Memory B cell (primary cell): Measurements from ENCODE around the gene MED17.
"Not testable (repeated sequence)": the region's sequence is repeated elsewhere in the genome, so short reads cannot be mapped to it uniquely, and the experiment has no call there.

Experiments used
- ATAC-seq: fragments of 150-1000 bp; cut with Tn5 transposase; 2 replicates; pipeline ENCODE4 v1.10.0; 2021; ENCODE audit warnings: low read depth, mild to moderate bottlenecking, moderate library complexity
- DNase-seq, 2 donors: peaks; one replicate each; pipeline ENCODE4 v3.0.0; 2022; ENCODE audit warnings: low spot score in 2 of 2
- H3K27ac Mint-ChIP-seq: one replicate; pipeline ENCODE4 v1.8.0; 2022; ENCODE audit warnings: mild to moderate bottlenecking, moderate library complexity, mixed read lengths
- H3K27me3 Mint-ChIP-seq: one replicate; pipeline ENCODE4 v1.8.0; 2022; ENCODE audit warnings: mixed read lengths
- H3K36me3 Mint-ChIP-seq: one replicate; pipeline ENCODE4 v1.8.0; 2022; ENCODE audit warnings: mild to moderate bottlenecking, mixed read lengths
- H3K4me1 Mint-ChIP-seq: one replicate; pipeline ENCODE4 v1.8.0; 2022; ENCODE audit warnings: mixed read lengths
- H3K4me3 Mint-ChIP-seq: one replicate; pipeline ENCODE4 v1.8.0; 2022; ENCODE audit warnings: mild to moderate bottlenecking, moderate library complexity, mixed read lengths
- H3K9me3 Mint-ChIP-seq: one replicate; pipeline ENCODE4 v1.8.0; 2022; ENCODE audit warnings: mixed read lengths

MED17 gene

GRCh38 chr11:93772123-93772522 is 12.0 kb upstream of the MED17 start:
- H3K36me3 Mint-ChIP-seq: peaks cover 4% of the 10 kb centered on the region
- H3K9me3 Mint-ChIP-seq: no peaks in the 10 kb centered on the region
- peaks cover 2% of the 10 kb centered on the region for H3K4me1 Mint-ChIP-seq
- H3K27me3 Mint-ChIP-seq: no peaks in the 10 kb centered on the region
- H3K4me3 Mint-ChIP-seq: no peak overlapping the region
- no peak for ATAC-seq
- H3K27ac Mint-ChIP-seq: no peak overlapping the region
- no peak for DNase-seq

- ATAC-seq: no peak
- H3K4me3 Mint-ChIP-seq: no peak overlapping the region
- H3K4me1 Mint-ChIP-seq: peaks cover 2% of the 10 kb centered on the region
- peaks cover 2% of the 10 kb centered on the region for H3K36me3 Mint-ChIP-seq
- no peak for DNase-seq
- no peaks in the 10 kb centered on the region for H3K27me3 Mint-ChIP-seq
- H3K27ac Mint-ChIP-seq: no peak overlapping the region
- no peaks in the 10 kb centered on the region for H3K9me3 Mint-ChIP-seq
These were observed 11.0 kb upstream of the MED17 start for GRCh38 chr11:93773045-93773477.

DNA sequence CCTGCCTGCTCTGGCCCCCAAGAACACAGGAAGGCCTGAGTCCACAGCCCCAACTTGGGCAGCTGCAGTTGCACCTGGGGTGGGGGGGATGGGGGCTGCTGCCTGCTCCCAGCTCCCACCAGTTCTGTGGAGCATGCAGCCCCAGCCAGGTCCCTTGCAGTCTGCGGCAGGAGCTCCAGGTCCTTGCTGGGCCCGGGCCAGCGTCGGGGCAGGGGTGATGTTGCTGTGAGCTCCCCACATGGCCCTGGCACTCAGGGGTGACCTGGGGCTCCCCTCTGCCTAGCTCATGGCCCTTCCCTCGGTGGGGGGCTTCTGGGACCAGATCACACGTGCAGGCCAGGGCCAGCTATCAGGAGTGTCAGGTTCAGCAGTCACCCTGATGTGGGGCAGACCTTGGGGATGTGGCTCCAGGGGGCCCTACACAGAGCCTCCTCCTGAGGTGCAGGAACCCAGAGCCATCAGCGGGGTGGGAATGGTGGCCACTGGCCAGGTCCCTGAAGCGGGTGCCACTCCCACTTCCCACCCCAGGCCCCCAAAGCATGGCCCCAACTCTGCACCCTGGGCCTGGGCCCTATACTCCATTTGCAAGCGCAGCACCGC is 10.4 kb upstream of the MED17 start:
- Mint-ChIP-seq H3K27ac (no peak overlapping the region), H3K4me3 (no peak overlapping the region), H3K9me3 (no peaks in the 10 kb centered on the region), H3K27me3 (no peaks in the 10 kb centered on the region), H3K4me1 (peaks cover 2% of the 10 kb centered on the region), H3K36me3 (peaks cover 1% of the 10 kb centered on the region)
- no peak for DNase-seq
- no peak for ATAC-seq

DNA sequence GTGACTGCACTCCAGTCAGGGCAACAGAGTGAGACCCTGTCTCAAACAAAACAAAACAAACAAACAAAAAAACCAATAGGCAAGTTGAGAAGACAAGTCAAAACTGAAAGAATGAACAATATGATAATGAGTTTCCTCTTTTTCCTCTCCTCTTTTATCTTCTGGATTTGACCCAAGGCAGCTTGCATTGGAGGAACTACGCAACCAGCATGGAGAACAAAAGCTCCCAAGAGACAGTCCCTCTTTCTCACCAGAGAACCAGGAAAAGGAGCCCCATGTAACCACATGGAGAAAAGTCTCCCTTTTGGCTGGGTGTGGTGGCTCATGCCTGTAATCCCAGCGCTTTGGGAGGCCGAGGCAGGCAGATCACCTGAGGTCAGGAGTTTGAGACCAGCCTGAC is 9.5 kb upstream of the MED17 start:
- H3K4me3 Mint-ChIP-seq, H3K27ac Mint-ChIP-seq, ATAC-seq, H3K9me3 Mint-ChIP-seq, DNase-seq, H3K4me1 Mint-ChIP-seq, H3K36me3 Mint-ChIP-seq, H3K27me3 Mint-ChIP-seq: not testable (repeated sequence)

DNA sequence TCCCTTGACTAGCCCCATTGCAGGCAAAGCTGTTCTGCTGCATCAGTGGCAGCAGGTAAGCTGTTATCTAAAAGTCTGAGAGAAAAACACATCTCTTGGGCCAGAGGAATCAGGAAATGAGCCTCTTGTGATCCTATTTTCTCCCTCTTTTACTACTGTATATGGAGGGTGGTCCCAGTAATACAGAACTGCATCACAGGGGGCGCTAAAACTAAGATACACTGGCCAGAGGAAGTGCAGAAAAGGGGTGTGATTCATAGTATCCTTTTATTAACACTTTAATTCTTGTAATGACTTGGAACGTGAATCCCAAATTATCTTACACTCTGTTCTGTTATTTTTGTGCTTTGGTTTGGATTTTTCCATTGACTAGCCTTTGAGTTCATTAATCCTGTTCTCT is 8.8 kb upstream of the MED17 start:
- Mint-ChIP-seq H3K27ac (no peak overlapping the region), H3K9me3 (no peaks in the 10 kb centered on the region), H3K36me3 (peaks cover 1% of the 10 kb centered on the region), H3K4me3 (no peak overlapping the region), H3K27me3 (no peaks in the 10 kb centered on the region), H3K4me1 (peaks cover 2% of the 10 kb centered on the region)
- DNase-seq (no peak), ATAC-seq (no peak)

DNA sequence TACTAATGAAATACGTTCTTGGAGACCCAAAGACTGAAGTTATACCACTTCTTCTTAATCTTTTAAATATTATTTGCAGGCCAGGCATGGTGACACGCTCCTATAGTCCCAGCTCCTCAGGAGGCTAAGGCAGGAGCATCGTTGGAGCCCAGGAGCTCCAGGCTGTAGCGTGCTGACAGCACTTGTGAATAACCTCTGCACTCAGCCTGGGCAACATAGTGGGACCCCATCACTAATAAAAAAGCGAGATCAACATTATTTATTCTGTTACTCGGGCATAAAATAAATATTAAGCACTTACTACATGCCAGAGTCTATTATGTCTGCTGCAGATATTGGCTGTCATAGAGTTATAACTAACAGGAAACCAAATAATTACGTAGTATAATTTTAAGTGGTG is 720 bp upstream of the MED17 start:
- Mint-ChIP-seq H3K36me3 (peaks cover 1% of the 10 kb centered on the region), H3K27me3 (no peaks in the 10 kb centered on the region), H3K4me1 (peaks cover 28% of the 10 kb centered on the region), H3K9me3 (no peaks in the 10 kb centered on the region), H3K27ac (no peak overlapping the region), H3K4me3 (peak overlapping the region; percentile 91)
- no peak for ATAC-seq
- DNase-seq: no peak

- ATAC-seq (peak; percentile 22), DNase-seq (no peak)
- H3K9me3 Mint-ChIP-seq: no peaks in the 10 kb centered on the region
- peaks cover 1% of the 10 kb centered on the region for H3K36me3 Mint-ChIP-seq
- peak overlapping the region; percentile 95 for H3K27ac Mint-ChIP-seq
- H3K27me3 Mint-ChIP-seq: no peaks in the 10 kb centered on the region
- H3K4me1 Mint-ChIP-seq: peaks cover 28% of the 10 kb centered on the region
- peak overlapping the region; percentile 91 for H3K4me3 Mint-ChIP-seq
These were observed 327 bp upstream of the MED17 start for GRCh38 chr11:93783765-93784144.

DNA sequence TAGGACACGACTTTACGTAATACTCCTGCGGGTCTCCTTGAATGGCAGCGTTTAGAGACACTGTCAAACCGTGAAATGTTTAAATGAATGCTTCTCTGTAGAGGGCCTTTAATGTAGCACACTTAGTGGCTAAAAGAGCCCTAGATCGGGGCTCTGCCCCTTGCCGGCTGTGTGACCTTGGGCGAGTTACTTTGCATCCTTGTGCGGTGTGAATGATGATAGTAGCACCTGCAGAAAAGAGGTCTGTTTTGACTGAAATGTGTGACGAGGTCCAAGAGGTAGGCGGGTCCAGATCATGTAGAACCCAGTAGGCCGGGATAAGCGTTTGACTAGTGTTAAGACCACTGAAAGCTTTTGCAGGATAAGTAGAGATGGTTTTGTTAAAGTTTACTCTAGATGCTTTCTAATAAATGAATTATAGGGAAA is 866 bp downstream of the MED17 start:
- peaks cover 28% of the 10 kb centered on the region for H3K4me1 Mint-ChIP-seq
- H3K9me3 Mint-ChIP-seq: no peaks in the 10 kb centered on the region
- no peaks in the 10 kb centered on the region for H3K27me3 Mint-ChIP-seq
- peak overlapping the region; percentile 91 for H3K4me3 Mint-ChIP-seq
- H3K36me3 Mint-ChIP-seq: peaks cover 3% of the 10 kb centered on the region
- peak overlapping the region; percentile 95 for H3K27ac Mint-ChIP-seq
- ATAC-seq (peak; percentile 23), DNase-seq (peak in 1 of 2 donors; percentile 2)

DNA sequence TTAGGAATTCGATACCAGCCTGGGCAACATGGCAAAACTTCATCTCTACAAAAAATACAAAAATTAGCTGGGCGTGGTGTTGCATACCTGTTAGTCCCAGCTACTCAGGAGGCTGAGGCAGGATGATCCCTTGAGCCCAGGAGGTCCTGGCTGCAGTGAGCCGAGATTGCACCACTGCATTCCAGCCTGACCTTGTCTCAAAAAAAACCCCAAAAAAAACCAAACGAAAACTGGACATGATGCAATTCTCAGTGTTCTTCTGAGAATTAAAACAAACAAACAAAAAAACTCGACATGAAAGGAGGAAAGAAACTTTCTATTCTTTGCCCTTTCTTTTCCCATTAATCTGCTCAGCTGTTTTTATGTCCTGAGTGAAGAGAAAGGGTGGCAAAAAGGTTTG is 7.4 kb downstream of the MED17 start:
- Mint-ChIP-seq H3K4me3 (no peak overlapping the region), H3K36me3 (peaks cover 11% of the 10 kb centered on the region), H3K27ac (no peak overlapping the region), H3K9me3 (no peaks in the 10 kb centered on the region), H3K27me3 (no peaks in the 10 kb centered on the region), H3K4me1 (peaks cover 12% of the 10 kb centered on the region)
- ATAC-seq (no peak), DNase-seq (no peak)

DNA sequence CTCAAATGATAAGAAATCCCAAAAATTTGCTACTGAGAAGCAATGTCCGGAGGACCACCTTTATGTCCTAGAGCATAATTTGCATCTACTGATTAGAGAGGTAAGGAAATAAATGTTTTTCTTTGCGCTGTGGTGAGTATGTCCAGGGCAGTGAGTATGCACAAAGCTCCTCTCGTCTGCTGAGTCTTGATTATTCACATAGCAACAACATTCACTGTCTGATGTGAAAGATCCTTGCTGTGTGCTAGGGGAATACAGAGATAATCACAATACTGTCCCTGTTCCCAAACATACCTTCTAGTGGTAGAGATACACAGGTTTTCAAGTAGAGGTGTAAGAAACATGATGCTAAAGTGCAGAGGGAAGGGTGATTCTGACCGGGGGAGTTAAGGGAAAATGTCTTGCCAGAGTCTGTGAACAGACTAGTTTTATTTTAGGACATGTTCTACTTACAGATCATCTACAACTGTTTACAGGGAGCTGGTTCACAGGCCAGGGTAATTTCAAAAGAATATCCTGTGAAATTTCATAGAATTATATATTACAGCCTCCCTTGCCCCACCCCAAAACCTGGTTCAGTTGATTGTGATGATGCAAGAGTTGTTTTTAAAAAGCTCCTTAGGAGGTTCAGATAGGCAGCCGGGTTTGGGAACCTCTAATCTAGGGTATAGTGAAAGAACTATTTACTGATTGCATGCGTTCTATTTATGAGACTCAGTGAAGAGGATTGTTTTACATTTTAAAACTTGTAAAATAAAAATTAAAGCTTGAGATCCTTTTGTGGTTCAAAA is 12.6 kb downstream of the MED17 start:
- H3K27me3 Mint-ChIP-seq: no peaks in the 10 kb centered on the region
- H3K9me3 Mint-ChIP-seq: no peaks in the 10 kb centered on the region
- no peaks in the 10 kb centered on the region for H3K4me1 Mint-ChIP-seq
- DNase-seq (no peak), ATAC-seq (no peak)
- H3K36me3 Mint-ChIP-seq: peaks cover 16% of the 10 kb centered on the region
- no peak overlapping the region for H3K4me3 Mint-ChIP-seq
- no peak overlapping the region for H3K27ac Mint-ChIP-seq

DNA sequence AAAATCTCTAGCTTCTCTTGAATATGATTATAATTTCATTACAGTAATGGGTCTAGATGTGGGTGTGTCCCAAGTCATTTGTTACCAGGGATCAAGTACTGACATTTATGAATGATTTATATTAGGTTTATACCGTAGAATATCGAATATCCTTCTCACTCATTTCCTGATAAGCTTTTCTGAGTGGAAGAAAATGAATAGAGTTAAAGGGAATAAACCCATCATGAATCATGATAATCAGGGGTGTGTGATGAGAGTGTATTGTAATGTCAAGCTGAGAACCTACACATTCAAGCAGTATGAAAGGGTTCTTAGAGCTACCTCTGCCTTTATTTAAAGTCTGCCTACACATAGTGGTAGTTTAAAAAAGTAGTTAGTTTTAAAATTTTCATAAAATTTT is 17.3 kb downstream of the MED17 start:
- H3K27ac Mint-ChIP-seq: no peak overlapping the region
- no peak for ATAC-seq
- peaks cover 35% of the 10 kb centered on the region for H3K36me3 Mint-ChIP-seq
- no peak overlapping the region for H3K4me3 Mint-ChIP-seq
- H3K4me1 Mint-ChIP-seq: no peaks in the 10 kb centered on the region
- H3K9me3 Mint-ChIP-seq: no peaks in the 10 kb centered on the region
- no peaks in the 10 kb centered on the region for H3K27me3 Mint-ChIP-seq
- no peak for DNase-seq

DNA sequence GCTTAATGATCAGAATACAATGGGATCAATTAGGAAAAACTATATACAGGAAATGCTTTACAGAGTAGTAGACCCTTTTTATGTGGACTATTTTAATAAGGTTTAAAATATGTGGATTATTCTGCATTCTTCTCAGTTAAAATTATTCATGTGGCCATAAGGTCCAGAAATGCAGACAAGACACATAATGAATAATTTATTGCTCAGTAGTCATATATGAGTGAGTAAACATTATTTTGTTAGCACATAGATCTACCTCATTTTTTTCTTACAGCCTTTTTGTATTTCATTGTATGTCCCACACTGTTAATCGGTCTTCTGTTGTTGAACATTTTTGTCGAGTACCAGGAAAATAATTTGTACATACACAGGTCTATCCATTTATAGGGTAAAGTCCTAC is 20.8 kb downstream of the MED17 start:
- DNase-seq (no peak), ATAC-seq (no peak)
- Mint-ChIP-seq H3K4me1 (no peaks in the 10 kb centered on the region), H3K9me3 (no peaks in the 10 kb centered on the region), H3K4me3 (no peak overlapping the region), H3K27me3 (no peaks in the 10 kb centered on the region), H3K27ac (no peak overlapping the region), H3K36me3 (peaks cover 36% of the 10 kb centered on the region)

- ATAC-seq (no peak), DNase-seq (no peak)
- H3K4me1 Mint-ChIP-seq: no peaks in the 10 kb centered on the region
- no peaks in the 10 kb centered on the region for H3K9me3 Mint-ChIP-seq
- H3K4me3 Mint-ChIP-seq: no peak overlapping the region
- H3K27ac Mint-ChIP-seq: peak overlapping the region; percentile 28
- no peaks in the 10 kb centered on the region for H3K27me3 Mint-ChIP-seq
- peaks cover 44% of the 10 kb centered on the region for H3K36me3 Mint-ChIP-seq
These were observed 23.9 kb downstream of the MED17 start for GRCh38 chr11:93807980-93808379.

DNA sequence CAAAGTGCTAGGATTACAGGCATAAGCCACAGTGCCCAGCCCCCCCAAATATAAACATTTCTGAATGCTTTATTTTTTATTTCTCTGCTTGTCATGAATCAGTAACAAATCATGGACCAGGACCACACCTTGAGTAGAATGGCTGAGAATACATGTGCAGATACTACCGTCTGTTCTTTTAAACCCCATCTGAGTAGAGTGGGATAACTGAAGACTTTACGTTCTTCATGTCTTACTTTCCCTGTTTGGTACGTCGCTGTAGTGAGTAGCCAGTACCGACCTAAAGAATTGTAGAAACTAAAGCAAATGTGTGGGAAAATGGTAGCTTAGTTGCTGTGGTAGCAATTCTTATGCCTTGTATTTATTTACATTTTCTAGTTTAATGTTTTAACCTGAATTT is 29.9 kb downstream of the MED17 start:
- ATAC-seq (no peak), DNase-seq (no peak)
- Mint-ChIP-seq H3K27me3 (no peaks in the 10 kb centered on the region), H3K4me3 (no peak overlapping the region), H3K36me3 (peaks cover 28% of the 10 kb centered on the region), H3K4me1 (no peaks in the 10 kb centered on the region), H3K9me3 (no peaks in the 10 kb centered on the region), H3K27ac (no peak overlapping the region)
